Keratinocyte (primary cell): Measurements from ENCODE around the gene RLN2. TPM values are rescaled to one million over a fixed set of nuclear protein-coding genes. Genes with fewer than 3 reads are reported as not detected.

Source experiments
- DNase-seq: peaks from one replicate; pipeline ENCODE4 v3.0.0-alpha.2; 2011; ENCODE audit warnings: low read depth, missing footprints, low spot score
- FAIRE-seq: peaks from 2 replicates; lab custom pipeline; 2011; peaks lifted over from hg19 to GRCh38; lab: Jason Lieb, UNC
- H2AFZ ChIP-seq: 2 replicates; pipeline ENCODE4 v1.6.0; 2012; ENCODE audit warnings: low read length, control low read depth, inconsistent platforms; ENCODE audit not compliant: control insufficient read depth
- H3K27ac ChIP-seq: 2 replicates; pipeline ENCODE4 v1.5.1; 2011; ENCODE audit warnings: low read length; ENCODE audit not compliant: control insufficient read depth, insufficient read depth
- H3K27me3 ChIP-seq: 3 replicates; pipeline ENCODE4 v1.6.0; 2011; ENCODE audit warnings: low read length; ENCODE audit not compliant: control insufficient read depth, insufficient read depth; ENCODE audit errors: extremely low read depth
- H3K36me3 ChIP-seq, 2 experiments: 2 replicates in 1 of 2; 3 replicates in 1 of 2; pipeline ENCODE4 v1.5.1; 2011; ENCODE audit warnings: low read length in 2 of 2, mild to moderate bottlenecking in 1 of 2; ENCODE audit not compliant: control insufficient read depth in 2 of 2, insufficient read depth in 2 of 2; ENCODE audit errors: extremely low read depth in 1 of 2
- H3K4me1 ChIP-seq: 3 replicates; pipeline ENCODE4 v1.5.1; 2011; ENCODE audit warnings: low read length; ENCODE audit not compliant: control insufficient read depth, insufficient read depth; ENCODE audit errors: extremely low read depth
- H3K4me2 ChIP-seq: 3 replicates; pipeline ENCODE4 v1.6.0; 2011; ENCODE audit warnings: low read depth, low read length; ENCODE audit not compliant: control insufficient read depth, insufficient read depth; ENCODE audit errors: extremely low read depth
- H3K4me3 ChIP-seq, 3 experiments: fragments of 200-600 bp in 1 of 3; sonication (generic) in 1 of 3; 2 replicates in 2 of 3; 3 replicates in 1 of 3; pipeline ENCODE4 v1.5.1; 2011 to 2016; ENCODE audit warnings: low read length in 3 of 3, mild to moderate bottlenecking in 3 of 3, control low read depth in 2 of 3, inconsistent platforms in 1 of 3, low read depth in 1 of 3, mixed read lengths in 1 of 3, mixed run types in 1 of 3, moderate library complexity in 1 of 3; ENCODE audit not compliant: control insufficient read depth in 2 of 3, insufficient read depth in 2 of 3; ENCODE audit errors: extremely low read depth in 1 of 3
- H3K79me2 ChIP-seq: 2 replicates; pipeline ENCODE4 v1.6.0; 2012; ENCODE audit warnings: low read length; ENCODE audit not compliant: control insufficient read depth, insufficient read depth
- H3K9ac ChIP-seq: 3 replicates; pipeline ENCODE4 v1.6.0; 2011; ENCODE audit warnings: low read length; ENCODE audit not compliant: control insufficient read depth, insufficient read depth; ENCODE audit errors: extremely low read depth
- H3K9me1 ChIP-seq: 3 replicates; pipeline ENCODE4 v1.6.0; 2011; ENCODE audit warnings: low read length; ENCODE audit not compliant: control insufficient read depth, insufficient read depth; ENCODE audit errors: extremely low read depth
- H3K9me3 ChIP-seq: 2 replicates; pipeline ENCODE4 v1.5.1; 2012; ENCODE audit warnings: low read depth, low read length; ENCODE audit not compliant: control insufficient read depth
- H4K20me1 ChIP-seq: 3 replicates; pipeline ENCODE4 v1.6.0; 2011; ENCODE audit warnings: low read length; ENCODE audit not compliant: control insufficient read depth, insufficient read depth; ENCODE audit errors: extremely low read depth
- CTCF ChIP-seq, 3 experiments: IDR thresholded peaks in 1 of 3; conservative IDR thresholded peaks in 1 of 3; optimal IDR thresholded peaks in 1 of 3; 2 replicates in 2 of 3; 3 replicates in 1 of 3; pipeline versions ENCODE3 to v1.5.1; 2011; ENCODE audit warnings: low read length in 3 of 3, mild to moderate bottlenecking in 3 of 3, moderate library complexity in 2 of 3, control low read depth in 1 of 3, inconsistent platforms in 1 of 3; ENCODE audit not compliant: insufficient read depth in 2 of 3; ENCODE audit errors: extremely low read depth in 1 of 3
- EZH2 ChIP-seq: IDR thresholded peaks from one replicate; pipeline ENCODE4 v1.6.1; 2012; ENCODE audit warnings: inconsistent platforms, mild to moderate bottlenecking, low read length, moderate library complexity
- dilution Hi-C: fragments of 300-500 bp; cut with MboI; formaldehyde crosslinking; loops from one replicate; pipeline ENCODE4 v1.7.0; 2020; ENCODE audit warnings: low sequenced_read_pairs; ENCODE audit not compliant: extremely low pct_ligation_motif_present
- polyA plus RNA-seq, 5 experiments: library from polyadenylated mRNA; depleted of rRNA in 3 of 5; stranded (reverse) in 3 of 5; stranded (forward) in 1 of 5; unstranded in 1 of 5; fragments of >200 nt; gene quantifications; 1 replicate in 1 of 5; 2 replicates in 3 of 5; 3 replicates in 1 of 5; pipeline versions ENCODE4 v1.2.1 to v1.2.3, GENCODE V29; 2011 to 2012; ENCODE audit warnings: missing spikeins in 2 of 5, low read depth in 1 of 5, low replicate concordance in 1 of 5

RLN2 gene
- polyA plus RNA-seq, 1 donor (not counting 4 experiments of a cell fraction or from before 2014, with no cell fraction given) = 0.98 TPM

- Histone ChIP-seq H4K20me1 (no peaks in the 10 kb centered on the region), H3K4me3 (no peak overlapping the region), H3K27me3 (no peaks in the 10 kb centered on the region), H3K27ac (no peak overlapping the region), H3K79me2 (no peaks in the 10 kb centered on the region), H3K9me3 (no peaks in the 10 kb centered on the region), H3K36me3 (no peaks in the 10 kb centered on the region), H3K4me2 (no peak overlapping the region), H3K9me1 (no peaks in the 10 kb centered on the region), H2AFZ (no peak overlapping the region), H3K4me1 (no peaks in the 10 kb centered on the region), H3K9ac (no peak overlapping the region)
- dilution Hi-C loops = no loop called here
- FAIRE-seq = no peak
- DNase-seq = no peak
- TF ChIP-seq CTCF (optimal IDR thresholded peaks at IDR 0.05 in 1 of 3, IDR thresholded peaks at IDR 0.05 in 1 of 3, conservative IDR thresholded peaks at IDR 0.05 in 1 of 3; ENCODE audit: extremely low read depth in 1 of 3, insufficient read depth in 2 of 3, low read length in 3 of 3) (no peak), EZH2 (no peak)
These were observed 12.4 kb downstream of the RLN2 start for GRCh38 chr9:5292141-5292540.

- no peaks in the 10 kb centered on the region for H3K4me1 ChIP-seq
- no peaks in the 10 kb centered on the region for H4K20me1 ChIP-seq
- no peaks in the 10 kb centered on the region for H3K27me3 ChIP-seq
- no peak overlapping the region for H3K4me2 ChIP-seq
- dilution Hi-C loops = no loop called here
- no peak overlapping the region for H3K4me3 ChIP-seq
- H2AFZ ChIP-seq = no peak overlapping the region
- H3K27ac ChIP-seq = no peak overlapping the region
- H3K9me1 ChIP-seq = no peaks in the 10 kb centered on the region
- no peaks in the 10 kb centered on the region for H3K79me2 ChIP-seq
- no peak for DNase-seq
- H3K9ac ChIP-seq = no peak overlapping the region
- FAIRE-seq = no peak
- TF ChIP-seq CTCF (optimal IDR thresholded peaks at IDR 0.05 in 1 of 3, IDR thresholded peaks at IDR 0.05 in 1 of 3, conservative IDR thresholded peaks at IDR 0.05 in 1 of 3; ENCODE audit: extremely low read depth in 1 of 3, insufficient read depth in 2 of 3, low read length in 3 of 3) (no peak), EZH2 (no peak)
- H3K36me3 ChIP-seq = no peaks in the 10 kb centered on the region
- H3K9me3 ChIP-seq = no peaks in the 10 kb centered on the region
These were observed 15.9 kb downstream of the RLN2 start for GRCh38 chr9:5288591-5288990.
